Muscle of arm (tissue), 12 donors: ENCODE measurements around the gene DYNLRB1. TPM values are rescaled to one million over a fixed set of nuclear protein-coding genes. Genes with fewer than 3 reads are reported as not detected.

Experiments used
- DNase-seq: peaks from one replicate; pipeline ENCODE4 v3.0.0-alpha.2; 2013
- polyA plus RNA-seq, 12 donors: library from polyadenylated mRNA; unstranded; fragments of 120-200 nt; gene quantifications; one replicate each; pipeline ENCODE4 v1.2.1, GENCODE V29; 2013; ENCODE audit not compliant: insufficient read length in 12 of 12

Gene DYNLRB1
- polyA plus RNA-seq, 12 donors, result 108 to 188 (median 121) TPM; not detected in 1

DNA sequence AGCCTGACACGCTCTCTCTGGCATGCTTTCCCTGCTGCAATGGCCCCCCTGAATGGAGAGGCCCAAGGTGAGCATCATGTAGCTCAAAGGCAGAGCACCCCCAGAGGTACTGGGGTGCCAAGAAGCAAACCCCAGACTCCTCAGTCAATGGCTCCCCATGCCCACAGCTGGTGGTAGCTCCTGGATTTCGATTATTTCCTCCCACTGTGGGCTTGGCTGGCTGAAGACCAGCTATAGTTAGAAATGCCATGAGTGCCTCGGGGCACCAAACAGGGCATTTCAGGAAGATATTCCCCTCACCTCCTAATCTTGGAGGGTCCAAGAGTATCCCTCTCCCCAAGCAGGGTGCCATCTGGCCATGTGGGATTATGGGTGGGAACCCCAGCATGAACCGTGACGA, 59.0 kb downstream of the DYNLRB1 start:
- DNase-seq, result no peak

GRCh38 chr20:34575756-34576155, 59.5 kb downstream of the DYNLRB1 start:
- no peak for DNase-seq

DNA sequence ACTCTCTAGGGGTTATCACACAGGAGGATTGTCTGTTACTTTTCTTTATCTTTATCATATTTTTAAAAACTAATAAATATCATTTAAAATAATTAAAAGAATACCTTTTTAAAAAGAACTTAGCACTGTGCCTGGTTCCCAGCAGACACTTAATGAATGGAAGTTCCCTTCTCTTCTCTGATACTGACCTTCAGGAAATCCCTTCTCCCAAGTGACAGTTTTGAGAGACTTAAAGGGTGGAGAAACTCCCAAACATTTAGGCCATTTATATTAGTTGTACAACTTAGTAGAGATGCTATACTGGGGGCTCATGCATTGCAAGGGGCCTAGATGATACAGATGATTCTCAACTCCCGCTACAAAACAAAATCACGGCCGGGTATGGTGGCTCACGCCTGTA, 60.8 kb downstream of the DYNLRB1 start:
- DNase-seq, result no peak

DNA sequence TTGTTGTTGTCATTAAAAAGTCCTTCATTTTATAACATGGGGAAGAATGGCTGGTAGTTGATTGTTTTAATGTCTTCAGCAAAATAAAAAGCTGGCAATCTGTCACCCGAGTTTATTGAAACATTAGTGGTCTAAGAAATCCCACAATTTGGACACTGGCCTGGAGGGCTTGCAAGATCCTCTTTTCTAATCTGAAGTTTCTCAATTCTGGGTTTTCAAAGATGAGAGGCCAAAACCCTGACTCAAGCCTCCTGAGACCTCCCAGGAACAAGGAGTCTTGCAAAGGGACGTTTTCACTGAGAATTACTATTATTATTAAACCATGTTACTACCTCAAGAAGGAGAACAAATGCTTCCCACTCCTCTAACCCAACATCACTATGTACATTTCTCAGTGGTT, 61.8 kb downstream of the DYNLRB1 start:
- no peak for DNase-seq

- no peak for DNase-seq
Observed at GRCh38 chr20:34578521-34578920, 62.3 kb downstream of the DYNLRB1 start.

DNA sequence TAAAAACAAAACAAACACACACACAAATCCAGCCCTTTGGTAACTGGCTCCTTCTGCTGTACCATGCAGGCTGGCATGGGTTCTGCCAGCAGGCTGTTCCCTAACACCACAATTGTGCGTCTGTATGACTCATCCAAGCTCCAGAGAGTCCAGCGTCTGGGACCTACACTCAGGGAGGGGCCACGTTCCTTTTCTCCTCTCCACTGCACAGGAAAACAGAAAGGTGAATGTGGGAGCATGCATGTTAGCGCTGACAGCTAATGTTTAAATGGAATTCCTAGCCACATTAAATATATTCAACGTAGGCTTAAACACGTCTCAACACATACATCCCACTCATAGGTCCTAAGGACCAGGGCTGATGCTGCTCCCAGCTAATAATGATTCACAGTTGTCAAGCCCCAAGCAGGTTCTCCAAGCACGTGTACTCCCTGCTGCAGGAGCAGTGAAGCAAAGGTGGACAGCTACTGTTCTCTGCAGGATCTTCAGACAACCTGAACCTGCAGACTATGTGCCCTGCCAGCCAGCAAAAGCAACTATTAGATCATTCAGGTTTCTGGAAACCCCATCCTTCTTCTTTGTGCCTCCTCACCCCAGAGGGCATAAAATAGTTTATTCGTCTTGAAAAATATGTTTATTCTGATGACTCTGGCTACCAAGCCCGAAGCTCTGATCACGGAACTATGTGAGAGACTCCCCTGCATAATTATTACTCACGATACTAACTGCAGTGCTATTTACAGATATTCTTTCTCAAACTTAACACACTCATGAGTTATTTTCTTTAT, 63.2 kb downstream of the DYNLRB1 start:
- DNase-seq, result no peak

- DNase-seq, result no peak
Observed at GRCh38 chr20:34579979-34580940, 64.0 kb downstream of the DYNLRB1 start.

DNA sequence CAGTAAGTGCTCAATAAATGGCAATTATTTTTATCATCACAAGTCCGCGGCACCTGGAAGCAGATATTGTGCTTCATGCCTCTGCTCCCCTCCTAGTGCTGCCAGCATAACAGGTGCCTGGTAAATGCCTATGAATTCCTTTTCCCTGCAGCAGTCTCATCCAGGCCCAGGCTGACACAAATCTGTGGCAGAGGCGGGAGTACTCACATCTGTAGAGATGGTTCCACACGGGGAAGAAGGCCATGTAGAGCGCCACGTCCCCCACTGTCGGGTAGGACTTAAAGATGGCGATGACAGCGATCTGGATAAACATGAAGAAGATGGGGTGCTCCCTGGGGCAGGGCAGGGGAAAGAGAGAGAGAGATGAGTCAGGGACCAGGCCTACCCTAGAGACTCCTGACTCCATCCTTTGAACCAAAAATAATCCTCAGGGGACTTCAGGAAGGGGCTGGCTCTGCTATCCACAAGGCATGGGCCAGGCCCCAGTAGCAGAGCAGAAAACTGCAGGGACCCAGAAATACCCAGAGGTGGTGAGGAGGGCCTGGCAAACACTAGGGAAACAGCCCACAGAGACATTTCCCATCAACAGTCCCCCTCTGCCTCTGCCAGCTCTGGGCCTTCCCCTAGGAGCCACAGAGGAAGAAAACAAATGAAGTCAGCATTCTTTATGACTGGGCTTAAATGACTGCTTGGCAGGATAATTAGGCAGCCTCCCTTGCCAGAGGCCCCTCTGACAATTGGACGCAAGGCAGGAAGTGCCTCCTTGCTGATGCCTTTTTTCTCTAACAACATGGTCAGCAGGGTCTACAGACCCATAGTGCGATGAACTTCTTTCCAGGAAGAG, 65.3 kb downstream of the DYNLRB1 start:
- no peak for DNase-seq

DNA sequence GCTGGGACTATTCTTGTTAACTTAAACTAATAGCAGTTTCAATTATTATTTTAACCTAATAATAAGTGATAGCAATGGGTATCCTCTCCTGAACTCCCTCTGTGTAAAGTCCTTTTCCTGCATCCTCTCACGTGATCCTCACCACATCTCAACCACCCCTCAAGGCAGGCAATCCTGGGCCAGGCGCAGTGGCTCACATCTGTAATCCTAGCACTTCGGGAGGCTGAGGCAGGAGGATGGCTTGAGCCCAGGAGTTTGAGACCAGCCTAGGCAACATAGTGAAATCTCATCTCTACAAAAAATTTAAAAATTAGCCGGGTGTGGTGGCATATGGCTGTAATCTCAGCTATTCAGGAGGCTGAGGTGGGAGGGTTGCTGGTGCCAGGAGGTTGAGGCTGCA, 66.0 kb downstream of the DYNLRB1 start:
- no peak for DNase-seq

- DNase-seq, result no peak
Observed at GRCh38 chr20:34582911-34583310, 66.7 kb downstream of the DYNLRB1 start.

- no peak for DNase-seq
Observed at GRCh38 chr20:34583544-34583943, 67.3 kb downstream of the DYNLRB1 start.

DNA sequence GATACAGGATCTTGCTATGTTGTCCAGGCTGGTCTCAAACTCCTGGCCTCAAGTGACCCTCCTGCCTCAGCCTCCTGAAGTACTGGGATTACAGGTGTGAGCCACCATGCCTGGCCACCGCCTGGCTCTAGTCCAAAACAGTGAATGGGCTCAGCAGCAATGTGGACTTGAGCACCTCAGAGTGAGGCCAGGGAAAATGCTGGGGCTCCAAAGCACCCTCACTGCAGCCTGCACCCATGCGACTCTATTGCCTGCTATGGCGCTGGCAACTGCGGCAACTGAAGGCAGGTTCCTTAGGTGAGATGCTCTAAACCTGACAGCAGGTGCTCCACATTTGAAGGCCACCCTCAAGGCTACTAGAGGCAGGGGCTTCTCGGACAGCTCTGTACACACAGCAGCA, 68.8 kb downstream of the DYNLRB1 start:
- no peak for DNase-seq

DNA sequence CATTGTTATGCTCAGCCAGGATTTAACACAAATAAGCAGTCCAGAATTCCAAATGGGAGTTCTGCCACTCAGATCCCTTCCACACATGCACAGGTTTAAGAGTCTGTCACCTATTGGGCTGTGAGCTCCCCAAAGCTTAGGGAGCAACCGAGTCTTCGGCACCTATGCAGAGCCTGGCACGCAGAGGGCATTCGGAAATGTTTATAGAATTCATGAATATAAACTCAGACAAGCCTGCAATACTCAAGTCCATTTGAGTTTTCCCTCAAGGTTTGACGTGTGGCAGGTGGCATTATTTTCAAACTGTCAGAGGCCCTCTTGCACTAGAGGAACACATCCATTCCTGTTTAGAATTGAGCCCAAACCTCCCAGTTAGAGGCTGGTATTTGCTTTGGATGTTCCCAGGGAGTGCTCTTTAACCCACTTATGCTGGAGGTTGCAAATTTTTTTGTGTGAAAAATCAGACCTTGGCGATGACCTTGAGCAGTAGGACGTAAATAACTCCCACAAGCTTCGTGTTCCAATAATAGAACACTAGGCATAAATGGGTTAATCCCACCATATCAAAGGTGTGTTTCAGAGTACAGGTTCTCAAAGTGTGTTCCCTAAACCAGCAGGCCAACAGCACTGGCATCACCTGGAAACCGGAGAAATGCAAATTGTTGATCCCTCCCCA, 70.4 kb downstream of the DYNLRB1 start:
- DNase-seq, result no peak

Other genes starting within 250 kb of the DYNLRB1 start
- 100 to 1,000 TPM in 11 of 12 donors, not detected in 1; 123 to 216 (median 175) TPM for gene AHCY, start 213.1 kb upstream of the DYNLRB1 start, polyA plus RNA-seq
- gene ITCH, start 153.1 kb upstream of the DYNLRB1 start, polyA plus RNA-seq, result 10 to 100 TPM in 11 of 12 donors, not detected in 1; 13.1 to 38.0 (median 31.3) TPM
- 10 to 100 TPM in 10 of 12 donors, not detected in 2; 12.6 to 30.7 (median 16.5) TPM for gene MAP1LC3A, start 42.3 kb downstream of the DYNLRB1 start, polyA plus RNA-seq
- gene PIGU, start 160.7 kb downstream of the DYNLRB1 start, polyA plus RNA-seq, result 10 to 100 TPM in 11 of 12 donors, not detected in 1; 20.4 to 34.8 (median 26.2) TPM
- 10 to 100 TPM in 5 of 12 donors, 1 to 10 TPM in 6, not detected in 1; 7.4 to 13.2 (median 10.0) TPM for gene TP53INP2, start 187.9 kb downstream of the DYNLRB1 start, polyA plus RNA-seq